PC-9 (cell line): ENCODE data around the gene ZNF286A.
"Not testable (repeated sequence)": the region's sequence is repeated elsewhere in the genome, so short reads cannot be mapped to it uniquely, and the experiment has no call there.

ENCODE experiments used
- CTCF ChIP-seq: fragments of 200-600 bp; sonication (generic); conservative IDR thresholded peaks from 2 replicates; pipeline ENCODE4 v1.6.1; 2017; ENCODE audit warnings: mixed run types, antibody characterized with exemption, mild to moderate bottlenecking, moderate library complexity
- EZH2 ChIP-seq: fragments of 200-600 bp; sonication (generic); IDR thresholded peaks from 2 replicates; pipeline ENCODE4 v1.8.0; 2017; ENCODE audit warnings: antibody characterized with exemption, low read depth

GRCh38 chr17:15731900-15732299, 32.3 kb downstream of the ZNF286A start, which contains the start of gene TBC1D26:
- not testable (repeated sequence) for TF ChIP-seq EZH2, CTCF
